GM12801 (cell line): Measurements from ENCODE around the gene PURA.

ENCODE experiments used
- TF ChIP-seq, protein P1 (sequence below): IDR thresholded peaks from one replicate; pipeline ENCODE4 v1.5.1; 2011; ENCODE audit warnings: control low read depth; ENCODE audit not compliant: insufficient read length; ENCODE audit errors: extremely low read depth

The PURA gene

DNA sequence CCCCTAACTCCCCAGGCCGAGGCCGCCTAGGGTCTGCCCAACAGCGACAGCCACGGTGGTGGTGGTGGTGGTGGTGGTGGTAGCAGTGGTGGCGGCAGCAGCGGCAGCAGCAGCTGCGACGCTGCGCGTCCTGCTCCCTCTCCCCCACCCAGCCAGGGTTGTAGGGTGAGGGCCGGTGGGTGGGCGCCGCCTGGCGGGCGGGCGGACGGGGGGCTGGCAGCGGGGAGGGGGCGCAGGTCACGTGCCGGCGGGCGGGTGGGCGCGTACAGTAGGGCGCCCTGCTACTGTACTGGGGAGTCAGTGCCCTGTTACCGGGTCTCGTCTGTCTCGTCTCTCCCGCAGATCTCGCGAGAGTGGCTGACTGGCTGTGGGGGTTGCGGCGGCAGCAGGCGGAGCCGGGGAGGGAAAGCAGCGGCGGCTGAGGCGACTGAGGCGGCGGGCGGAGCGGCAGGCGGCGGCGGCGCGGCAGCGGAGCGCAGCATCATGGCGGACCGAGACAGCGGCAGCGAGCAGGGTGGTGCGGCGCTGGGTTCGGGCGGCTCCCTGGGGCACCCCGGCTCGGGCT lies at the start of gene PURA:
Gene PURA (plus strand): TSS at position 411 of the 565 bp plus-strand sequence. CDS start 73 bp downstream, at position 484.
- TF ChIP-seq, protein P1, sequence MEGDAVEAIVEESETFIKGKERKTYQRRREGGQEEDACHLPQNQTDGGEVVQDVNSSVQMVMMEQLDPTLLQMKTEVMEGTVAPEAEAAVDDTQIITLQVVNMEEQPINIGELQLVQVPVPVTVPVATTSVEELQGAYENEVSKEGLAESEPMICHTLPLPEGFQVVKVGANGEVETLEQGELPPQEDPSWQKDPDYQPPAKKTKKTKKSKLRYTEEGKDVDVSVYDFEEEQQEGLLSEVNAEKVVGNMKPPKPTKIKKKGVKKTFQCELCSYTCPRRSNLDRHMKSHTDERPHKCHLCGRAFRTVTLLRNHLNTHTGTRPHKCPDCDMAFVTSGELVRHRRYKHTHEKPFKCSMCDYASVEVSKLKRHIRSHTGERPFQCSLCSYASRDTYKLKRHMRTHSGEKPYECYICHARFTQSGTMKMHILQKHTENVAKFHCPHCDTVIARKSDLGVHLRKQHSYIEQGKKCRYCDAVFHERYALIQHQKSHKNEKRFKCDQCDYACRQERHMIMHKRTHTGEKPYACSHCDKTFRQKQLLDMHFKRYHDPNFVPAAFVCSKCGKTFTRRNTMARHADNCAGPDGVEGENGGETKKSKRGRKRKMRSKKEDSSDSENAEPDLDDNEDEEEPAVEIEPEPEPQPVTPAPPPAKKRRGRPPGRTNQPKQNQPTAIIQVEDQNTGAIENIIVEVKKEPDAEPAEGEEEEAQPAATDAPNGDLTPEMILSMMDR: no peak

DNA sequence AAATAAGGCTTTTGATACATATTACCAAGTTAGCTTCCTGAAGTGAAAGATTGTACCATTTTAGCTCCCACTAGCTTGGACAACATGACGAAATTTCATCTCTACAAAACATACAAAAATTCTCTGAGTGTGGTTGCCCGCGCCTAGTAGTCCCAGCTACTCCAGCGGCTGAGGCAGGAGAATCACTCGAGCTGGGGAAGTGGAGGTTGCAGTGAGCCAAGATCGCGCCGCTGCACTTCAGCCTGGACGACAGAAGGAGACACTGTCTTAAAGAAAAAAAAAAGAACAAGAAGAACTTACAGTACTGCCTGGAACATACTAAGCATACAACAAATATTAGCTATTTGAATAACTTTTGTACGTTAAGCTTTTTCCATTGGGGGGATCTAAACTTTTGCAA lies 41.1 kb upstream of the PURA start:
- TF ChIP-seq, protein P1: no peak

DNA sequence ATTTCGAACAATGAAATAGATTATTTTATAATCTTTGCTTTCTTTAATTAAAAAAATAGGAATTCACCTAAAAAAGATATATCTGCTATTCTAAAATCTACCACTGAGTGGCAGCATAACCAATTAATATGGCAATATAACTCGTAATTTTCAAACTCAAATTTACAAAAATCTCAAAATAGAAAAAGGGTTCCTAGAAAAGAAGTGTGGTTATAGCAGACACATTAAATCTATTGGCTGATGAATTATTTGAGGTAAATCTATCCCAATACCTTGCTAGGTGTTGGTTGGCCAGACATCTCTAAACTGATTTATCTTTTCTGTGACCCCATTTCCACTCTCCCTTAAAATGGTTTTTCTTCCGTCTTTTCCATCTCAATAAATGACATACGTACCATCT lies 40.6 kb upstream of the PURA start:
- TF ChIP-seq, protein P1: no peak

GRCh38 chr5:140075371-140075770 lies 38.5 kb upstream of the PURA start:
- TF ChIP-seq, protein P1: no peak

DNA sequence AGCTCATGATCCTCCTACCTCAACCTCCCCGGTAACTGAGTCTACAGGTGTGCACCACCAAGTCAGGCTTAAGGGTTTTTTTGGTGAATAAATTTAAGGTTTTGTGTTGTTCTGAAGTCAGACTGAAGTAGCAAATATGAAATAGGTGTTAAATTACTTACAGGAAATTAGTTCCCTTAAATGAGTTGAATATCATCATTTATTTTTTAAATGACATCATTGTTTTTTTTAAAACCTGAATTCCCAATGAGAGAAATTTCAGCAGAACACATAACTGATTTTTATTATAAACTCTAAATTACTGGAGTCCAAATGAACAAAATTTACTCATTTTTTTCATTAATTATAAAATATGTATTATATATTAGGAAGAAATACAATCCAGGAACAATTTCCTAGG lies 37.8 kb upstream of the PURA start:
- TF ChIP-seq, protein P1: no peak

DNA sequence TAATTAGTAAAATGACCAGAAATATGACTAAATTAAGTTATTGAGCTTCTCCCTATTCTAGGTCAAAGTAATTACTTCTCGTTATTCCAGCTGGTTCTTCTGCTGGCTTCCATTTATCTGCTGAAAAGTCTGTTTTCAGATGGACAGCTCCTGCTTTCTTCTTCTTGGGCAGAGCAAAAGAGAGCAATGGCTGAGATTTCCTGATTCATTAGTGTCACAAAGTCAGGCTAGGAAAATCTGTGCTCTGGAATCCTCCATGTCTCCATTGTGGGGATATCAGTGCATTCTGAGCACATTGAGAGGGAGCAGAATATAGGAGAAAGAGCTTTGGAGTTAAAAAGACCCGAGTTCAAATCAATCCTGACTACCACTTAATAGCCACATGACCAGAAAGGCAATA lies 37.1 kb upstream of the PURA start:
- TF ChIP-seq, protein P1: no peak

- TF ChIP-seq, protein P1: no peak
Measured at GRCh38 chr5:140083120-140083519, 30.8 kb upstream of the PURA start.
